HG03354 (cell line): Measurements from ENCODE around the gene NT5C3A.
"Not testable (repeated sequence)": the region's sequence is repeated elsewhere in the genome, so short reads cannot be mapped to it uniquely, and the experiment has no call there.

ENCODE experiments used
- ATAC-seq: cut with Tn5 transposase; IDR thresholded peaks from one replicate; pipeline ENCODE4 v1.9.1; 2021; ENCODE audit warnings: mild to moderate bottlenecking; ENCODE audit not compliant: unreplicated experiment, poor library complexity, severe bottlenecking

Gene NT5C3A

DNA sequence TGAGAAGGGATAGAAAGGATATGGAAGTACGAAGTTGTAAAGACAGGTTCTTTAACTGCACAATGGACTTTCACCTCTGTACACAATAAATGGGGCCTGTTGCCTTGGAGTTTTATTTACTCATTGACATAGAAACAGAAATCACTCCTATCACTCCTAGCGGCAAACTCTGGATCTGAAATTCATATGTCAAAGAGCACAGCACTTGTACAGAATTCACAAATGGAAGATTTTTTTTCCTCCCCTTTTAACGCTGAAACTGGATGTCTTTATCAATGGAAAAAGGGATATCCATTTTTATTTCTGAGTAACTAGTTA lies 18.2 kb downstream of the NT5C3A start:
- no peak for ATAC-seq

DNA sequence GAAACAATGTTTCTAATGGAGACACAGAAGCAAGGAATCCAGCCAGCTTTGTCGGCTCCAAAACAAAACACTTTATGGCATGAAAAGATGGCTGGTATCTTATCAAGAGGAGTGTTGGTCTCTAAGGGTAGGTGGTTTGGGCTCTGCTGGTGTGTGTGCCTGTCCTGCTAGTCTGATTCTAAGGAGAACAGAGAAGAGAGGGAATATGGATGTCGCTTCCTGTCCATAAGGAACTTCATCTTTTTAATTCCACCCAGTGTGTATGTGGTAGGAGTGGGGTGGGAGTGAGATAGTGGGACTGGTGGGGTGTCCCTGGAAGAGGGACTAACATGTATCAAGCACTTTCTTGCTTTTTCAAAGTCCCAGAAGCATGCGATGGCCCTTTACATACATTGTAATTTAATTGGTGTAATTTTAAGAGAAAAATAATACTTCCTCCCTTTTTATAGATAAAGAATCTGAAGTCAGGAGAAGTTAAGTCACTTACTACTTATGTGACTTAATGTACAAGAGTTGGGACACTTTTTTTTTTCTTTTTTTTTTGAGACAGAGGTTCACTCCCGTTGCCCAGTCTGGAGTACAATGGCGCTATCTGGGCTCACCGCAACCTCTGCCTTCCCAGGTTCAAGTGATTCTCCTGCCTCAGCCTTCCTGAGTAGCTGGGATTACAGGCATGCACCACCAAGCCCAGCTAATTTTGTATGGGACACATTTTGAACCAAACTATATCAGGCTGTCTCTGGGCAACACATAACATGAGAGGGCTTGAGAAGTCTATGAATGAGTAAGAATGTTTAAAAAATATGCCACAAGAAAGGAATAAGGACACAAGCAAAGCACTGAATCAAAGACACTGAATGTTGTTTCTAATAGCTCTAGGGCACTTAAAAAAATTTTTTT lies 18.8 kb downstream of the NT5C3A start:
- no peak for ATAC-seq

DNA sequence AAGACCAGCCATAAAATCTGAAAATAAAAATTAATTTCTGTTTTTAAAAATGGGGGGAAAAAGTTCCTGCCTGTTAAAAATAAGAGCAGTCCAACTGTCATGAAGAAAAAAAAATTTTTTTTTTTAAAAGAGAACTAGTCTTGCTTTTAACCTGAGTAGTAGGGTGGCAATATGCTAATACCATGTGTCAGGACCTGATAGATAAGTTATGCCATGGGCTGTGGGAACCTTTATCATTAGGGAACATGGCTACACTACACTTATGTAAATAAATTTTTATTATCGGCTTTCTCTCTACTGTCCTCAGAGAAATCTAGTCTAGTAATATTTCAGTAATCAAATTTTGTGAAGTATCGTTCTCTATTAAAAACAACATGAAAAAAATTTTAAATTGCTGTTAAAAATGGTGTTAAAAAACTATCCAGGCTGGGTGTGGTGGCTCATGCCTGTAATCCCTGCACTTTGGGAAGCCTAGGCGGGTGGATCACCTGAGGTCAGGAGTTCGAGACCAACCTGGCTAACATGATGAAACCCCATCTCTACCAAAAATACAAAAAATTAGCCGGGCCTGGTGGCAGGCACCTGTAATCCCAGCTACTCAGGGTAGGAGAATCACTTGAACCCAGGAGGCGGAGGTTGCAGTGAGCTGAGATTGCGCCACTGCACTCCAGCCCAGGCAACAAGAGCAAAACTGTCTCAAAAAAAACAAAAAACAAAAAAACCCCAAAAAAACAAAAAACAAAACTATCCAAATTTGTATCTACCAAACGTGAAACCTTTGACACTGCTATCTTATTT lies 20.7 kb downstream of the NT5C3A start:
- no peak for ATAC-seq

DNA sequence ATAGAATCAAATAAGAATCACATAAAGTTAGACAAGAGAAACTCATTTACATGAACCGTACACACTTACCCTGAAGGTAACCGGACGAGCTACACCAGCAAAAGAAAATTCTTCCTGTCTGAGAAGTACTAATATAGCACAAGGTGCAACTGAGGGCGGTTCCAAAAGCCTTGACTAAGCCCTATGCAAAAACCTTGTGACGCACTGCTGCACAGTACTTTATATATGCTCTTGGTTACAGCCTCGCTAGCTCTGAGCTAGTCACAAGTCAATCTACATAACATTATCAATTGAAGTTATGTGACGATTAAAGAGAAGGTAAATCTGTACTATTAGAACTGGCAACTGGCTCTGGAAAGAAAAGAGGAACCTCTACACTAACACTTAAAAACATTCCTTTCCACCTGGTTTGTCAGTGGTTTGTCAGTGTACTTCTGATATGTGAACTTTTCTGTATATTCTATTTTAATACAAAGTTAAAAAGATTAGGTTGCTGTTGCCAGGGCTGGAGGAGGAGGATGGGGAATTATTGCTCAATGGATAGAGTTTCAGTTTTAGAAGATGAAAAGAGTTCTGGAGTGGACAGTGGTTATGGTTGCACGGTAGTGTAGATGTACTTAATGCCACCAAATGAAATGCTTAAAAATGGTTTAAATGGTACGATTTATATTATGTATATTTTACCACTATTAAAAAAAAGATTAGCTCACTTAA lies 21.6 kb downstream of the NT5C3A start:
- peak; percentile 96 for ATAC-seq

GRCh38 chr7:33039903-33040292 lies 22.7 kb downstream of the NT5C3A start:
- ATAC-seq: no peak

- ATAC-seq: peak; percentile 40
Observed at GRCh38 chr7:33039257-33039902, 23.2 kb downstream of the NT5C3A start.

- ATAC-seq: no peak
Observed at GRCh38 chr7:33038639-33039038, 23.9 kb downstream of the NT5C3A start.

DNA sequence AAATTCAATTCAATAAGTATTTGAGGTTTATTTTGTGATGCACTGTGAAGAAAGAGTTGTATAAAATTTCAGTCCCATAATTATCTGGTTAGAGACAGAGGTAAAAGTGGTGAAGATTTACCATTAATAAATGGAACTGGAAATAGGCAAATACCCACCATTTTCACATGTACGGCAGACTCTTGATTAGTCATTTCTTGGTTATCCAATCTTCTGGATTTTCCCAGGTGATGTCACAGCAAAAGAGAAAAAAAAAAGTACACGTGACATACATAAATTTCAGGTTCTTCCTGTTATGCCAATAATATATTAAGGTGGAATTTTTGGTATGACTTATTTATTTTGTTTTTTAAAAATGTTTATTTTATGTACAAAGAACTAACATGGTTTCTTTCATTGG lies 26.8 kb downstream of the NT5C3A start:
- no peak for ATAC-seq

DNA sequence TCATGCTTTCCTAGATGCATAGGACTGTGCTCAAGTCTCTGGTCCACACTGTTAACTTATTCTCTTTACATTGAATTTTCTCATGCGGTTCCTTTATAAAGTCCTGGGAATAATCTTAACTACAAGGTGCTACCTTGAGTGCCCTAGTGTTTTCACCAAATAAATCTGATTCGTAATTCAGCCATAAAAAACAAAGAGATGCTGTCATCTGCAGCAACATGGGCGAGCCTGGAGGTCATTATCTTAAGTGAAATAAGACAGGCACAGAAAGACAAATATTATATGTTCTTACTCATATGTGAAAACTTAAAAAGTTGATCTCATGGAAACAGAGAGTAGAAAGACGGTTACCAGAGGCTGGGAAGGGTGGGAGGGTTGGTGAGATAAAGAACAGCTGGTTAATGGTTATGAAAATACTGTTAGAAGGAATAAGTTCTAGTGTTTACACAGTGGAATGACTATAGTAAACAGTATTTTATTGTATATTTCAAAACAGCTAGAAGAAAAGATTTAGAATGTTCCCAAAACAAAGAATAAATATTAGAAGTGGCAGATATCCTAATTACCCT lies 38.3 kb downstream of the NT5C3A start:
- no peak for ATAC-seq

DNA sequence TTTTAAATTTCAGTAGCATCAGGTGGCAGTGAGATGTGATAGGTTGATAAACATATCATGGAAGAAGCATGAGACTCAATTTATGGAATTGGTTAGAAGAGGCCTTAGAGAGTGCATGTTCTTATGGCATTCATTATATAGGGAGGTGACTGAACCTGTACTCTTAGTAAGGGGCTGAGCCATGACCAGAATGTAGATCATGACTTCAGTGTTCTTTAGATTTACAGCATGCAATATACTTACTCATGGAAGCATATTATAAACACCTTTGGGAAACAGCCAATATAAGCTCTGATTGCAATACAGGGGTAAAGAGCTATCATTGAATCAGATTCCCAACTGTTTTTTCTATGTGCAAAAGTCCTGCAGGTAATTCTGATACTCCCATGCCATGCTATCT lies 50.2 kb downstream of the NT5C3A start:
- no peak for ATAC-seq

DNA sequence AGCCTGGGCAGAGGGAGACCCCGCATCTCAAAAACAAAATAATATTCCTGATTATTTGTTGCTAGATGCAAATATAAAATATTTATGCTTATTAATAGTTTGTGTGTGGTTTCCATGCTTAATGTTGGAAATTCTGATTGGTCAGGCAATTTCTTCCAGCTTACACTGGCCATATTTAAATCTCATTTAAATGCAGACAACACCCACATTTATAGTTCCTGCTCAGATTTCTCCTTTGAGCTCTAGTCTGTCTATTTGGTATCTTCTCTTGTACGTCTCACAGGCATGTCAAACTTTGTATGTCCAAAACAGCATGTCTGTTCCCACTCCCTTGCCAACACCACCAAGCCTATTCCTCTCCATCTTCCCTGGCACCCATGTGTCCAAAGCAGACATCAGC lies 52.8 kb downstream of the NT5C3A start:
- no peak for ATAC-seq

- ATAC-seq: not testable (repeated sequence)
Observed at GRCh38 chr7:33005690-33006089, 56.9 kb downstream of the NT5C3A start.

GRCh38 chr7:33005193-33005592 lies 57.4 kb downstream of the NT5C3A start:
- ATAC-seq: not testable (repeated sequence)

DNA sequence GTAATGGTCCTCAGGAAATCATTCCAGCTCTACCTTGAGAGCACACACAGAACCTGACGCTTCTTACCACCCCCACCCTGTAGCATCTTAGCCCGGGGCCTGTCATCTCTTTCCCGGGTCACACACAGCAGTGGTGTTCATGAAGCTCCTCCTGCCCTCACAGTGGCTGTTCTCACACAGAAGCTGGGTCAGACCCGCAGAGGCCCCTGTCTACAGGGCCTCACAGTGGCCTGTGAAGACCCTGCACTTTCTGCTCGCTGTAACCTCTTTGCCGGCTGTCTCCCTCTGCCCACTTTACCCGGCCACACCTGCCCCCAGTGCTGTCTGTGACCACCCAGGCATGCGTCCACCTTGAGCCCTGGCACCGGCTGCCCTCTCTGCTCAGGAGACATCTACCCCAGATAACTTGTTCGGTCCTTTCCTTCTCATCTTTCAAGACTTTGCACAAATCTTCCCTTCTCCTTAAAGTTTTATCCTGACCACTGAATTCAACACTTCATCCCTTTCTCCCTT lies 58.4 kb downstream of the NT5C3A start:
- ATAC-seq: not testable (repeated sequence)

DNA sequence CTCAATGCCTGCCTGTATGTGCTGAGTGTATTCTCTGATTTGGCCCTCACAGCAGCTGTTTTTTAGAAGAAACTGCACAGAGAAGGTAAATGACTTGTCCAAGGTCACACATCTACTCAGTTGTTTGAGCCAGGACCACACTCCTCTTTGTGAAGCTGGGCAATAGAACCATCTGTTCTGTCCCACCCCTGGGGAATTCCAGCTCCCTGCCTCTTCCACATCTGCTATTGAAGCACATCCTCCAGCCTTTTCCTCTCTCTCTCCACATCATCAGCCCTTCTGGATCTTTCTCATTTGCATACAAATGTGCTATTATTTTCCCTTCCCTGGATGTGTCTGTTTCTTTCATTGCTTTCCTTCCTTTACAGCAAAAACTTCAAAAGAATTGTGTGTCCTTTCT lies 59.5 kb downstream of the NT5C3A start:
- not testable (repeated sequence) for ATAC-seq

DNA sequence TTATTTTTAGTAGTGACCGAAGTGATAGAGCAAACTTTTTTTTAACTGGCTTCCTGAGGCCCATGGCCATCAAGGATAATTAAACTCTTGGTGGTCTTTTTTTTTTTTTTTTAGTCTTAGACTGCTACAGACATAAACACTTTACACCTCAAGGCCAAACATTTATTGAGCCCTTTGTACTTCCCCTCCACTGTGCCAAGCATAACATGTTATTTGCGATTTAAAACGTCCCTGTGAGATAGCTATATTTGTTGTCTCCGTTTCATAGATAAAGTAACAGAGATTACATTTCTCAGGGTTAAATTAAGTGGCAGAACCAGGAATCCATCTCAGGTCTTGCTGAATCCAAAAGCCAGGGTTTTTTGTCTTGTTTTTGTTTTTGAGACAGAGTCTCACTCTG lies 63.2 kb downstream of the NT5C3A start:
- not testable (repeated sequence) for ATAC-seq

DNA sequence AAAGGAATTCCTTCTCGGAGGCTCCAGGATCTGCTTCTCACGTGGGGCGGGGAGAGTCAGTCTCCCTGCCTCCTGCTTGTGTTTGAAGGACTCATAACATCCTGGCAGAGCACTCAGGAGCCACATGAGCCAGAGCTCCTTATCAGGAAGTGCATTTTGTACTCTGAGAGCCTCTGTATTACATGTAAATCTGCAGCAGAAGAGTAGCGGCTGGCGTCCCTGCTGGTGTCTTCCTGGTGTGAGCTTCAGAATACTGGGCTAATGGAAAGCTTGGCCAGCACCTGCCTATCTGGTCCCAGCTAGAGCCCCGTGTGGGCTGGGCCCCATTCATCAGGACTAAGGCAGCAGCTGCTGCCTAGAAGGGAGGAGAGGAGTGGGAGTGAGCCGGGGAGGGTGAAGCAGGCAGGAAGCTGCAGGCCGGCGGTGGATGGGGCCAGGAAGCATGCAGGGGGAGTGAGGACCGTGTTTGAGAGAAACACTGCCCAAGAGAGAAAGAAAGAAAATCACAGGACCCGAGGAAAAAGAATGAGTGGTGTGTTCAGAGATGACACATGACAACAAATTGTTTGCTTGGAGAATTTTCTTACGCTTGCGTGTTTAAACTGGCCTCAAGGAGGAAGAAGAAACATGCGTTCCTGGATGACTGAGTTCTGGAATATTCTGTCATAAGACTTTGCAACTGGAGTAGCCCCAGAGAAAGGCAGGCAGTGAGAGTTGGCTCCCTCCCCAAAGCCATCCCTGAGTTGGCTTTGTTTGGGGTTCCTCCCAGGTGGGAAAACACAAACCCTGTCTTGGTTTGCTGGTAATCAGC lies 64.0 kb downstream of the NT5C3A start:
- ATAC-seq: peak; percentile 77

DNA sequence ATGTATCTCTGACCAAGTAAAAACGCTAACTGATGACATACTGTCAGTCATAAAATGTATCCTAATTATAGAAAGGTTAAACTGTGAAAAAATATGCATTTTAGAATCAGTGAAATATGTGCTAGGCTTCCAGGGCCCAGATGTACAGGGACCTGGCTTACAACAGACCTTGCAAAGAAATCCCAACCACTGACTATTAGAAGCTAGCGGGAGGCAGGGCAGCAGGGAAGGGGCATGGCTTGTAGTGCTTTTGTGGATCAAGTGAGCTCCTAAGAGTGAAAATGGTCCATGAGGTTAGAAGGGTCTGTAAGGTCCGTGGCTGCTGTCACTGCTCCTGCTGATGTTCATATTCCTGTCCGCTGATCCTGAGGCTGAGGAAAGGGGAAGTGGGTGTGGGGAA lies 64.6 kb downstream of the NT5C3A start:
- ATAC-seq: not testable (repeated sequence)

GRCh38 chr7:32992750-32993149 lies 69.8 kb downstream of the NT5C3A start:
- not testable (repeated sequence) for ATAC-seq
